GM18508 (cell line): Measurements from ENCODE around the gene GTF3C5.
"Not testable (repeated sequence)": the region's sequence is repeated elsewhere in the genome, so short reads cannot be mapped to it uniquely, and the experiment has no call there.

ENCODE experiments used
- ATAC-seq: cut with Tn5 transposase; IDR thresholded peaks from one replicate; pipeline ENCODE4 v1.9.1; 2021; ENCODE audit warnings: moderate number of reproducible peaks; ENCODE audit not compliant: insufficient read depth, unreplicated experiment

The GTF3C5 gene

GRCh38 chr9:132995121-132995420, 35.7 kb upstream of the GTF3C5 start:
- no peak for ATAC-seq

GRCh38 chr9:132995879-132996278, 34.9 kb upstream of the GTF3C5 start:
- no peak for ATAC-seq

- ATAC-seq: no peak
Measured at GRCh38 chr9:132996526-132996925, 34.3 kb upstream of the GTF3C5 start.

- ATAC-seq: no peak
Measured at GRCh38 chr9:132997591-132997990, 33.2 kb upstream of the GTF3C5 start.

- ATAC-seq: not testable (repeated sequence)
Measured at GRCh38 chr9:132998221-132998620, 32.6 kb upstream of the GTF3C5 start.

GRCh38 chr9:132998831-132999635, 31.8 kb upstream of the GTF3C5 start:
- ATAC-seq: no peak

- ATAC-seq: no peak
Measured at GRCh38 chr9:133002147-133003070, 28.4 kb upstream of the GTF3C5 start.

- no peak for ATAC-seq
Measured at GRCh38 chr9:133003071-133003461, 27.7 kb upstream of the GTF3C5 start.

- no peak for ATAC-seq
Measured at GRCh38 chr9:133003671-133004090, 27.1 kb upstream of the GTF3C5 start.

- no peak for ATAC-seq
Measured at GRCh38 chr9:133004091-133004998, 26.5 kb upstream of the GTF3C5 start.

GRCh38 chr9:133004999-133005760, 25.6 kb upstream of the GTF3C5 start:
- no peak for ATAC-seq

GRCh38 chr9:133005957-133006356, 24.8 kb upstream of the GTF3C5 start:
- ATAC-seq: no peak

- ATAC-seq: no peak
Measured at GRCh38 chr9:133006731-133007352, 24.0 kb upstream of the GTF3C5 start.

GRCh38 chr9:133008406-133008805, 22.4 kb upstream of the GTF3C5 start:
- ATAC-seq: no peak

GRCh38 chr9:133008824-133009223, 22.0 kb upstream of the GTF3C5 start:
- ATAC-seq: no peak

- ATAC-seq: no peak
Measured at GRCh38 chr9:133009906-133010582, 20.8 kb upstream of the GTF3C5 start.

- ATAC-seq: no peak
Measured at GRCh38 chr9:133014696-133015095, 16.1 kb upstream of the GTF3C5 start.

GRCh38 chr9:133023117-133023890, 7.5 kb upstream of the GTF3C5 start:
- ATAC-seq: no peak
